GM23248 (cell line): ENCODE measurements around the gene ADIPOR2. TPM values are rescaled to one million over a fixed set of nuclear protein-coding genes. Genes with fewer than 3 reads are reported as not detected.

Experiments used
- DNase-seq: peaks from one replicate; pipeline ENCODE4 v3.0.0-alpha.2; 2015
- H2AFZ ChIP-seq: fragments of 200-600 bp; sonication (generic); 2 replicates; pipeline ENCODE4 v1.6.1; 2016; ENCODE audit warnings: antibody characterized with exemption
- H3F3A ChIP-seq: fragments of 200-600 bp; sonication (generic); 2 replicates; pipeline ENCODE4 v1.6.1; 2016; ENCODE audit warnings: mild to moderate bottlenecking, antibody characterized with exemption, mixed run types; ENCODE audit not compliant: insufficient read depth
- H3K27ac ChIP-seq: fragments of 200-600 bp; sonication (generic); 2 replicates; pipeline ENCODE4 v1.5.1; 2016; ENCODE audit warnings: mild to moderate bottlenecking
- H3K27me3 ChIP-seq: fragments of 200-600 bp; sonication (generic); replicated peaks from 2 replicates; pipeline ENCODE4 v1.6.1; 2016; ENCODE audit warnings: mild to moderate bottlenecking; ENCODE audit not compliant: insufficient read depth
- H3K36me3 ChIP-seq: fragments of 200-600 bp; sonication (generic); 2 replicates; pipeline ENCODE4 v1.6.1; 2016; ENCODE audit warnings: low read depth, mild to moderate bottlenecking
- H3K4me1 ChIP-seq: fragments of 200-600 bp; sonication (generic); 2 replicates; pipeline ENCODE4 v1.6.1; 2016; ENCODE audit warnings: mild to moderate bottlenecking; ENCODE audit not compliant: insufficient read depth
- H3K4me2 ChIP-seq: fragments of 200-600 bp; sonication (generic); one replicate; pipeline ENCODE4 v1.6.1; 2016; ENCODE audit warnings: mild to moderate bottlenecking; ENCODE audit not compliant: unreplicated experiment
- H3K4me3 ChIP-seq: fragments of 200-600 bp; sonication (generic); 2 replicates; pipeline ENCODE4 v1.5.1; 2016; ENCODE audit warnings: mild to moderate bottlenecking
- H3K79me2 ChIP-seq: fragments of 200-600 bp; sonication (generic); 2 replicates; pipeline ENCODE4 v1.6.1; 2016; ENCODE audit warnings: mild to moderate bottlenecking; ENCODE audit not compliant: insufficient read depth
- H3K9ac ChIP-seq: fragments of 200-600 bp; sonication (generic); 2 replicates; pipeline ENCODE4 v1.6.1; 2016; ENCODE audit warnings: mild to moderate bottlenecking
- H3K9me2 ChIP-seq: fragments of 200-600 bp; sonication (generic); 2 replicates; pipeline ENCODE4 v1.6.1; 2016; ENCODE audit warnings: mixed run types, mild to moderate bottlenecking, moderate library complexity; ENCODE audit not compliant: insufficient read depth
- H3K9me3 ChIP-seq: fragments of 200-600 bp; sonication (generic); one replicate; pipeline ENCODE4 v1.6.1; 2017; ENCODE audit warnings: low read depth
- H4K20me1 ChIP-seq: fragments of 200-600 bp; sonication (generic); 2 replicates; pipeline ENCODE4 v1.6.0; 2016; ENCODE audit not compliant: insufficient read depth
- EZH2 ChIP-seq: fragments of 200-600 bp; sonication (generic); IDR thresholded peaks from 2 replicates; pipeline ENCODE4 v1.6.1; 2018; ENCODE audit warnings: antibody characterized with exemption, mild to moderate bottlenecking; ENCODE audit not compliant: insufficient read depth, poor library complexity, severe bottlenecking
- EZH2phosphoT487 ChIP-seq: fragments of 200-600 bp; sonication (generic); IDR thresholded peaks from 2 replicates; pipeline ENCODE4 v1.6.1; 2018; ENCODE audit warnings: antibody characterized with exemption, moderate library complexity, mild to moderate bottlenecking, low read depth; ENCODE audit not compliant: insufficient read depth
- WGBS, 2 experiments: methylation state at CpG; one replicate each; pipeline ENCODE4 v1.1.6; 2015 to 2017; ENCODE audit warnings: low lambda C conversion rate in 2 of 2, low coverage in 1 of 2; ENCODE audit errors: missing lambda C conversion rate in 2 of 2; 5-methylcytosine and 5-hydroxymethylcytosine counted together
- in situ Hi-C: fragments of 300-500 bp; cut with MboI; formaldehyde crosslinking; loops from 2 replicates; pipeline ENCODE4 v1.15.0; 2020
- polyA plus RNA-seq: library from polyadenylated mRNA; unstranded; fragments of >200 nt; fragmentation: Nextera tagmentation; extraction: Ambion mirVana; gene quantifications from 2 replicates; pipeline ENCODE4 v1.2.1, GENCODE V29; 2016
- total RNA-seq: library from RNA; depleted of rRNA; stranded (reverse); fragments of >200 nt; shearing (Covaris generic); gene quantifications from 2 replicates; pipeline ENCODE4 v1.2.3, GENCODE V29; 2014

The ADIPOR2 gene
- total and polyA plus RNA-seq, 2 experiments from 2014 or later: 4.2 to 18.8 TPM

- Histone ChIP-seq H3K4me3 (no peak overlapping the region), H4K20me1 (no peaks in the 10 kb centered on the region), H2AFZ (no peak overlapping the region), H3K36me3 (no peaks in the 10 kb centered on the region), H3K4me1 (peaks cover 6% of the 10 kb centered on the region; the same call in 1 of the 2 replicates), H3K9me3 (no peaks in the 10 kb centered on the region), H3K27me3 (peaks cover 4% of the 10 kb centered on the region; the same call in 1 of the 2 replicates), H3K79me2 (no peaks in the 10 kb centered on the region), H3K9ac (no peak overlapping the region), H3K27ac (no peak overlapping the region), H3F3A (no peaks in the 10 kb centered on the region), H3K4me2 (no peak overlapping the region), H3K9me2 (no peaks in the 10 kb centered on the region)
- in situ Hi-C loops: loop anchor here (5.0 to 25.0 kb wide), 2 partner anchors 127 to 777 kb away; no protein-coding TSS in a partner anchor
- TF ChIP-seq EZH2: no peak
- no peak for TF ChIP-seq EZH2phosphoT487
- 74 to 78% methylated on average over 20 to 21 of the region's 21 CpGs for WGBS, 2 experiments
- no peak for DNase-seq
These were observed 119.5 kb downstream of the ADIPOR2 start for GRCh38 chr12:1810201-1810930.

- Histone ChIP-seq H3K36me3 (no peaks in the 10 kb centered on the region), H3K9me2 (no peaks in the 10 kb centered on the region), H3K9me3 (no peaks in the 10 kb centered on the region), H3K9ac (no peak overlapping the region), H3K79me2 (no peaks in the 10 kb centered on the region), H2AFZ (no peak overlapping the region), H3K4me2 (no peak overlapping the region), H4K20me1 (no peaks in the 10 kb centered on the region), H3K27ac (no peak overlapping the region), H3K4me3 (no peak overlapping the region), H3K4me1 (peaks cover 6% of the 10 kb centered on the region; the same call in 1 of the 2 replicates), H3F3A (no peaks in the 10 kb centered on the region), H3K27me3 (peaks cover 4% of the 10 kb centered on the region; the same call in 1 of the 2 replicates)
- TF ChIP-seq EZH2phosphoT487 (no peak), EZH2 (no peak)
- DNase-seq: no peak
- 72 to 80% methylated on average over 10 of the region's 10 CpGs for WGBS, 2 experiments
- in situ Hi-C loops: loop anchor here (5.0 to 25.0 kb wide), 2 partner anchors 126 to 776 kb away; no protein-coding TSS in a partner anchor
These were observed 120.0 kb downstream of the ADIPOR2 start for GRCh38 chr12:1810931-1811280.

- Histone ChIP-seq H3K4me1 (peaks cover 1% of the 10 kb centered on the region; the same call in 1 of the 2 replicates), H3K9ac (no peak overlapping the region), H3K36me3 (no peaks in the 10 kb centered on the region), H3K9me3 (no peaks in the 10 kb centered on the region), H2AFZ (no peak overlapping the region), H3K27me3 (peaks cover 9% of the 10 kb centered on the region; the same call in 1 of the 2 replicates), H3K9me2 (no peaks in the 10 kb centered on the region), H3K4me3 (no peak overlapping the region), H3K79me2 (no peaks in the 10 kb centered on the region), H3F3A (no peaks in the 10 kb centered on the region), H4K20me1 (no peaks in the 10 kb centered on the region), H3K27ac (no peak overlapping the region), H3K4me2 (no peak overlapping the region)
- TF ChIP-seq EZH2phosphoT487 (no peak), EZH2 (no peak)
- in situ Hi-C loops: loop anchor here (5.0 to 25.0 kb wide), 2 partner anchors 126 to 776 kb away; no protein-coding TSS in a partner anchor
- 60 to 79% methylated on average over 13 to 27 of the region's 27 CpGs for WGBS, 2 experiments
- no peak for DNase-seq
These were observed 120.5 kb downstream of the ADIPOR2 start for GRCh38 chr12:1811281-1811947.

- no peak for DNase-seq
- no peak overlapping the region for H3K4me3 ChIP-seq
- H3K36me3 ChIP-seq: no peaks in the 10 kb centered on the region
- no peaks in the 10 kb centered on the region for H3K9me3 ChIP-seq
- in situ Hi-C loops: loop anchor here (5.0 to 25.0 kb wide), 2 partner anchors 125 to 775 kb away; no protein-coding TSS in a partner anchor
- no peaks in the 10 kb centered on the region for H3F3A ChIP-seq
- no peaks in the 10 kb centered on the region for H3K9me2 ChIP-seq
- TF ChIP-seq EZH2phosphoT487: no peak
- TF ChIP-seq EZH2: no peak
- no peak overlapping the region for H2AFZ ChIP-seq
- no peak overlapping the region for H3K27ac ChIP-seq
- no peak overlapping the region for H3K4me2 ChIP-seq
- no peaks in the 10 kb centered on the region for H4K20me1 ChIP-seq
- no peak overlapping the region for H3K9ac ChIP-seq
- 69 to 73% methylated on average over 6 of the region's 6 CpGs for WGBS, 2 experiments
- H3K27me3 ChIP-seq: peaks cover 10% of the 10 kb centered on the region; the same call in 1 of the 2 replicates
- H3K79me2 ChIP-seq: no peaks in the 10 kb centered on the region
- H3K4me1 ChIP-seq: no peaks in the 10 kb centered on the region
These were observed 121.0 kb downstream of the ADIPOR2 start for GRCh38 chr12:1811948-1812291.
